WI38 (cell line): ENCODE results near the gene MCM9.

Experiments
- H3K4me3 ChIP-seq: 2 replicates; pipeline ENCODE4 v1.5.1; 2011; ENCODE audit warnings: low read depth, mild to moderate bottlenecking, control low read depth, low read length
- TF ChIP-seq, protein P1 (sequence below): IDR thresholded peaks from 2 replicates; pipeline ENCODE4 v1.5.1; 2012; ENCODE audit warnings: low read depth, mild to moderate bottlenecking, control low read depth, low read length

The MCM9 gene

DNA sequence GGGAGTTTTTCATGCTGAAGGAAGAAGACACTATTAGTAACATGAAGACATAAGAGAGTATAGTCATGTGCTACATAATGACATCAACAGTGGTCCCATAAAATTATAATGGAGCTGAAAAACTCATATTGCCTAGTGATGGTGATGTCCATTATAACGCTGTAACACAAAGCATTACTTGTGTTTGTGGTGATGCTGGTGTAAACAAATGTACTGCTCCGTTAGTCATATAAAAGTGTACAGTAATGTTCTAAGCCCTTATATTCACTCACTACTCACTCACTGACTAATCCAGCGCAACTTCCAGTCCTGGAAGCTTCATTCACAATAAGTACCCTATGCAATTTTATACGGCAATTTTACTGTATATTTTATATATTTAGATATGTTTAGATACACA is 67.8 kb downstream of the MCM9 start:
- TF ChIP-seq, protein P1, sequence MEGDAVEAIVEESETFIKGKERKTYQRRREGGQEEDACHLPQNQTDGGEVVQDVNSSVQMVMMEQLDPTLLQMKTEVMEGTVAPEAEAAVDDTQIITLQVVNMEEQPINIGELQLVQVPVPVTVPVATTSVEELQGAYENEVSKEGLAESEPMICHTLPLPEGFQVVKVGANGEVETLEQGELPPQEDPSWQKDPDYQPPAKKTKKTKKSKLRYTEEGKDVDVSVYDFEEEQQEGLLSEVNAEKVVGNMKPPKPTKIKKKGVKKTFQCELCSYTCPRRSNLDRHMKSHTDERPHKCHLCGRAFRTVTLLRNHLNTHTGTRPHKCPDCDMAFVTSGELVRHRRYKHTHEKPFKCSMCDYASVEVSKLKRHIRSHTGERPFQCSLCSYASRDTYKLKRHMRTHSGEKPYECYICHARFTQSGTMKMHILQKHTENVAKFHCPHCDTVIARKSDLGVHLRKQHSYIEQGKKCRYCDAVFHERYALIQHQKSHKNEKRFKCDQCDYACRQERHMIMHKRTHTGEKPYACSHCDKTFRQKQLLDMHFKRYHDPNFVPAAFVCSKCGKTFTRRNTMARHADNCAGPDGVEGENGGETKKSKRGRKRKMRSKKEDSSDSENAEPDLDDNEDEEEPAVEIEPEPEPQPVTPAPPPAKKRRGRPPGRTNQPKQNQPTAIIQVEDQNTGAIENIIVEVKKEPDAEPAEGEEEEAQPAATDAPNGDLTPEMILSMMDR, result no peak

DNA sequence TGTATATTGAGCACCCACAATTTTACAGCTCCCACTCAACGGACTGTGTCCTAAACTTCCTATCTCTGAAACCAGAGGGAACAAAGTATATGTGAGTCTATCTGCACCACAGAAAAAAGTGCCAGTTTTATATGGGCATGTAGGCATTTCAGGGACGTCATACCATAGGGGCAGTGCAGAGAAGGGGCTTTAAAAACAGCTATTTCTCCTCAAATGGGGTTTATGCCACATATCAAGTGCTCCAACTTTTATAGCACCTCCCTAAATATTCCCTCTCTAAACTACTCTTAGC is 69.9 kb downstream of the MCM9 start:
- TF ChIP-seq, protein P1, result no peak
- no peak overlapping the region for H3K4me3 ChIP-seq

More for the DNA sequence above, 67.8 kb downstream of the MCM9 start:
- H3K4me3 ChIP-seq, result no peak overlapping the region

DNA sequence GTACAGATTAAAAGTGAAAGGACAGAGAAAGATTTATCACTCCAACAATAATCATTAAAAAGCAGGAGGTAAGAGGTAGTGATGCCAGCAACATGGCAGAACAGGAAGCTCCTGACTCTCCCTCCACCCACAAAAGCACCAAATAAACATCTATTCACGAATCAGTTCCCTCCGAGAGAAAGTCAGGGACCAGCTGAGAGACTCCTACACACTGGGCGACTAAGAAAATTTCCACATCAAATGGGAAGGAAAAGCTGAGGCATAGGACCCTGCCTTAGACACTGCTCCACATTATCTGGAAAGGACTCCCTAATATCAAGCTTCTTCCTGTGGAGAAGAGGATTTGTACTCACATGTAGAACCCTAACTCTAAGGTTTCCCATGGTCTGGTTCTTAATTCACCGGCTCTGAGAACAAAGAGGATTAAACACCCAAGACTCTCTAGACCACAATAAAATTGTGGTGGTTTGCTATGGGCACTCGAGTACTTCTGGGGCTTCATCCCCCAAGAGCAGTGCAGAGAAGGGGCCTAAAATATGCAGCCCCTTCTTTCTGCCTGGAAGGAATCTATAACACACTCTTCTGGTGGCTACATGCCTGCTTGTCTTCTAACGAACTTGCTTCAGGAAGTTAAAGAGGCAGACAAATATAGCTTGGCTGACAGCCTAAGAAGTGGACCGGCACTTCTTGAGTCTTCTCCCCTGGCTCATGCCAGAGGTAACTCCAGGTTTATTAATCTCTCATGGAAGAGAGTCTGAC is 70.4 kb downstream of the MCM9 start:
- TF ChIP-seq, protein P1, result no peak
- H3K4me3 ChIP-seq, result no peak overlapping the region

DNA sequence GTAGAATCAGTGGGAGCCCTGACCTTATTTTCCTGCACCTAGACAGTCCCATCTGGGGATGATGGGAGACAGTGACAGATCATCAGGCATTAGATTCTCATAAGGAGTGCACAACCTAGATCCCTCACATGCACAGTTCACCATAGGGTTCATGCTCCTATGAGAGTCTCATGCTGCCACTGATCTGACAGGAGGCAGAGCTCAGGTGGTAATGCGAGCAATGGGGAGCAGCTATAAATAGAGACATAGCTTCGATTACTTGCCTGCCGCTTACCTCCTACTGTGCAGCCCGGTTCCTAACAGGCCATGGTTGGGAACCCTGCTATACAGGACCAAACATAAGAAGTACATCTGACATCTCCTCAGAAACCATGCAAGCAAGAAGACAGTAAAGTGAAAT is 72.5 kb downstream of the MCM9 start:
- no peak overlapping the region for H3K4me3 ChIP-seq
- TF ChIP-seq, protein P1, result no peak

DNA sequence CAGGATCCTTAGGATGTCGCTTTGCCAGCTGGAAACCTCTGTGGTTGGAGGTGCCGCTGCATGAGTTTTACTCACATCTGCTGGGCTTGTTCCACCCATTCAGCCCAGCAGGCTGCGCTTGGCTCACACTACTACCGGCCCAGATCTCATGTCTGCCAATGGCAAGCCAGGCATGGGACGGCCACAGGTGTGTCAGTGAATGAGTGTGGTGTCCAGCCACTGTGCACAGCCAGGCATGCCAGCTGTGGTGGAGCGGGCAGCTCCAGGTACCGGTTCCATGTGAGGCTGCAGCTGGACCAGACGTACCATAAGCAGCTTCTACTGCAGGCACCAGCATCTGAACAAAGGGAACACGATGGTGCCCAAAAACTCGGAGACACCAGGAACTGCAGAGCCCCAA is 74.1 kb downstream of the MCM9 start:
- TF ChIP-seq, protein P1, result no peak
- H3K4me3 ChIP-seq, result no peak overlapping the region

DNA sequence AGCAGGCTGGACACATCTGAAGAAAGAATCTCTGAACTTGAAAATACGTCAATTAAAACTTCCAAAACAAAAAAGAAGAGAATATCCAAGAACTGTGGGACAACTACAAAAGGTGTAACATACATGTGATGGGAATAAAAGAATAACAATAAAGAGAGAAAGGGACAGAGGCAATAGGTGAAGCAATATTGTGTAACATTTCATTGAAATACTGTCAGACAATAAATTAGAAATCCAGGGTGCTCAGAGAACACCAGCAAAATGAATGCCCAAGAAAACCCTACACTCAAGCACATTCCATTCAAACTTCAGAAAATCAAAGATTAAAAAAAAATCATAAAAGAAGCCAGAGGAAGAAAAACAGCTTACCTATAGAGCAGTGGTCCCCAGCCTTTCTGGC is 74.6 kb downstream of the MCM9 start:
- TF ChIP-seq, protein P1, result no peak
- H3K4me3 ChIP-seq, result no peak overlapping the region

DNA sequence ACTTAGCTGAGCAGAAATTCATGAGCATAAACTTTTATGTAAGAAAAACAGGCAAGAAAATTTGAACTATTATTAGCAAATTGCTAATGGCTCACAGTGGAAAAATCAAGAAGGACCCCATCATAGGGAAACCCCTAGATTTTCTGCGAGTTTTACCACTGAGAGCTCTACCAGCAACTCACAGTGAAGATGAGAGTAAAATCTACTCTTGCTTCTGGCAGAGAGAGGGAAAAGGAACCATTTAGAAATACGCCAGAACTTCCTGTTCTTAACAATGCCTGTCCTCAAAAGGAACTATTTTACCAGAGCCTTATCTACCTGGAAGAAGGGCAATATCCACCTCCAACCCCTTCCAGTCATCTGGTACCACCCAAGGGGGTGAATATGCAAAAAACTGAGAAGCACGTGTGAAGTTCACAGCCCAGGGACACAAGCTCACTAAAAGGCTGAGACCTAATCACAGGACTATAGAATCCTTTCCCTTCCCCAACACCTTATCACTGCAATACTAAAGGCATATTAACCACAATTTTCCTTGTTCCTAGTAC is 75.4 kb downstream of the MCM9 start:
- no peak overlapping the region for H3K4me3 ChIP-seq
- TF ChIP-seq, protein P1, result no peak
